ENCODE results near the gene FOXP1. TPM values are rescaled to one million over a fixed set of nuclear protein-coding genes. Genes with fewer than 3 reads are reported as not detected.

Gene FOXP1
- total RNA-seq, 1 experiment from 2014 or later: 75.3 TPM

DNA sequence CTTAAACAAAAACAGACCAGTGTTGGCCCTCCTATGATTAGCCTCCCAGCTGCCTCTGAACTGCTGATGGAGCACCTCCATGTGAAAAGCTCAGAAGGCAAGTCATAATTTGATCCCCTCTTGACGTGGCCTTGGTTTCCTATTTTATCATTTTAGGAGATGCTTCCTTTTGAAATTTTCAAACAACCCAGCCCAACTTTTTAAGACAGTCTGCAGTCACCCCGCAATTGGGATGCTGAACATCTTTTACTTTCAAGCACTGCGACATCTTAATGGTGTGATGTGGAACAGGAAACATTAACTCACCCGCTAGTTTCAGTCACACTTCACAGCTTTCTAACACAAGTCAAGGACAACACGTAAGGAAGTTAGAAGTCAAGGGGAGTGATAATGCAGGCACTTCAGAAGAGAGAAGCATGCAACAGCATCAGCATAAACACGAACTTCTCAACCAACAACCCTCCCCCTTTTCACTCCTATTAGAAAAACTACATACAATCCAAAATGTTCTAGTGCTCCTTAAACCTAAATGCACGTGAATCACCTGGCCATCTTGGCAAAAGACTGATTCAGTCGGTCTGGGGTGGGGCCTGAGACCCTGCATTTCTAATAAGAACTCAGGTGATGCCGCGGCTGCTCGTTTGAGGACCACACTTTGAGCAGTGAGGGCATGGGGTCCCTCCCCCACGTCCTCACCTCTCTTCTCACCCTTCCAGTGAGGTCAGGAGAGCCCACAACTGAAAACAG, 161.5 kb downstream of the FOXP1 start:
- no peak overlapping the region for H3K18ac ChIP-seq (ENCODE audit: insufficient read length, low read depth, low read length)
- H3K79me1 ChIP-seq (ENCODE audit: insufficient read depth, low read depth, low read length, poor library complexity, severe bottlenecking): no peaks in the 10 kb centered on the region
- H2AFZ ChIP-seq (ENCODE audit: low read length): no peak overlapping the region
- H2BK120ac ChIP-seq (ENCODE audit: low read depth, low read length, poor library complexity, severe bottlenecking): no peak overlapping the region
- H3K27ac ChIP-seq (ENCODE audit: insufficient read length, low read depth, low read length): no peak overlapping the region
- no peak overlapping the region for H3K9ac ChIP-seq (ENCODE audit: extremely low read depth, insufficient read length, low read length)
- no peak overlapping the region for H2BK20ac ChIP-seq (ENCODE audit: low read depth, low read length, poor library complexity, severe bottlenecking)
- no peak overlapping the region for H2BK5ac ChIP-seq (ENCODE audit: insufficient read length, low read length)
- H3K79me2 ChIP-seq (ENCODE audit: insufficient read depth, low read length): no peaks in the 10 kb centered on the region
- Mint-ChIP-seq H3K4me1 (peaks cover 12% of the 10 kb centered on the region in 2 experiments; a peak in 3 of 4 replicates), H3K4me3 (no peak overlapping the region; a peak in 1 of 5 replicates), H3K9me3 (no peaks in the 10 kb centered on the region), H3K36me3 (ENCODE audit: insufficient read depth in 1 of 3, low read depth in 3 of 3) (no peaks in the 10 kb centered on the region), H3K27ac (no peak overlapping the region), H3K27me3 (ENCODE audit: low read depth) (no peaks in the 10 kb centered on the region)
- H3K27me3 ChIP-seq (ENCODE audit: insufficient read depth, low read length): no peaks in the 10 kb centered on the region
- H3K14ac ChIP-seq (ENCODE audit: insufficient read depth, low read length): no peak overlapping the region
- no peak overlapping the region for H3K56ac ChIP-seq (ENCODE audit: insufficient read length, low read depth, low read length)
- H2BK12ac ChIP-seq (ENCODE audit: insufficient read length, low read depth, low read length): no peak overlapping the region
- no peak overlapping the region for H3K4me2 ChIP-seq (ENCODE audit: insufficient read depth, insufficient read length, low read length)
- TF ChIP-seq, protein P1, sequence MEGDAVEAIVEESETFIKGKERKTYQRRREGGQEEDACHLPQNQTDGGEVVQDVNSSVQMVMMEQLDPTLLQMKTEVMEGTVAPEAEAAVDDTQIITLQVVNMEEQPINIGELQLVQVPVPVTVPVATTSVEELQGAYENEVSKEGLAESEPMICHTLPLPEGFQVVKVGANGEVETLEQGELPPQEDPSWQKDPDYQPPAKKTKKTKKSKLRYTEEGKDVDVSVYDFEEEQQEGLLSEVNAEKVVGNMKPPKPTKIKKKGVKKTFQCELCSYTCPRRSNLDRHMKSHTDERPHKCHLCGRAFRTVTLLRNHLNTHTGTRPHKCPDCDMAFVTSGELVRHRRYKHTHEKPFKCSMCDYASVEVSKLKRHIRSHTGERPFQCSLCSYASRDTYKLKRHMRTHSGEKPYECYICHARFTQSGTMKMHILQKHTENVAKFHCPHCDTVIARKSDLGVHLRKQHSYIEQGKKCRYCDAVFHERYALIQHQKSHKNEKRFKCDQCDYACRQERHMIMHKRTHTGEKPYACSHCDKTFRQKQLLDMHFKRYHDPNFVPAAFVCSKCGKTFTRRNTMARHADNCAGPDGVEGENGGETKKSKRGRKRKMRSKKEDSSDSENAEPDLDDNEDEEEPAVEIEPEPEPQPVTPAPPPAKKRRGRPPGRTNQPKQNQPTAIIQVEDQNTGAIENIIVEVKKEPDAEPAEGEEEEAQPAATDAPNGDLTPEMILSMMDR (conservative IDR thresholded peaks at IDR 0.05): no peak
- no peak overlapping the region for H3K23ac ChIP-seq (ENCODE audit: insufficient read length, low read depth, low read length)
- H3K23me2 ChIP-seq (ENCODE audit: insufficient read length, low read depth, low read length, poor library complexity, severe bottlenecking): no peaks in the 10 kb centered on the region
- H3K4me1 ChIP-seq (ENCODE audit: insufficient read depth, low read length): 0 out of 2 replicates have a peak, but pooled peaks cover 2% of the 10 kb centered on the region
- no peak overlapping the region for H3T11ph ChIP-seq (ENCODE audit: low read length)
- no peak overlapping the region for H4K5ac ChIP-seq (ENCODE audit: insufficient read length, low read depth, low read length)
- no peak overlapping the region for H3K4ac ChIP-seq (ENCODE audit: low read depth, low read length)
- H2BK15ac ChIP-seq (ENCODE audit: low read depth, low read length): no peak overlapping the region
- H4K8ac ChIP-seq (replicated peaks; ENCODE audit: insufficient read length, low read depth, low read length): no peak overlapping the region
- no peak overlapping the region for H4K91ac ChIP-seq (ENCODE audit: insufficient read length, low read depth, low read length)
- peaks cover 2% of the 10 kb centered on the region for H4K20me1 ChIP-seq (ENCODE audit: control insufficient read depth, insufficient read depth, insufficient read length)
- WGBS (ENCODE audit: extremely low coverage, insufficient read length, low lambda C conversion rate): no CpG with 5 or more reads among the region's 12 CpGs
- DNase-seq: no peak
- H3K9me3 ChIP-seq (ENCODE audit: control insufficient read depth, low read depth, low read length): no peaks in the 10 kb centered on the region
- H2AK5ac ChIP-seq (ENCODE audit: insufficient read length, low read length): no peak overlapping the region

Data from H9 (cell line).